Spleen (tissue), 11 donors: ENCODE measurements around the gene RBPJL. TPM values are rescaled to one million over a fixed set of nuclear protein-coding genes. Genes with fewer than 3 reads are reported as not detected.

Experiments
- DNase-seq: peaks from one replicate; pipeline ENCODE4 v3.0.0-alpha.2; 2020
- H3K27ac ChIP-seq, 8 donors: fragments of 200-600 bp; sonication (generic) in 7 of 8; 1 replicate in 4 of 8; 2 replicates in 4 of 8; pipeline versions ENCODE4 v1.5.0 to v1.8.0; 2016 to 2021; ENCODE audit warnings: inconsistent platforms in 4 of 8, mild to moderate bottlenecking in 4 of 8, moderate library complexity in 1 of 8
- H3K27me3 ChIP-seq, 7 donors: fragments of 200-600 bp; sonication (generic) in 6 of 7; replicated peaks in 1 of 7; 1 replicate in 4 of 7; 2 replicates in 3 of 7; pipeline versions ENCODE4 v1.5.0 to v1.8.0; 2016 to 2021; ENCODE audit warnings: inconsistent platforms in 3 of 7, mild to moderate bottlenecking in 1 of 7
- H3K36me3 ChIP-seq, 6 donors: fragments of 200-600 bp; sonication (generic) in 5 of 6; 1 replicate in 4 of 6; 2 replicates in 2 of 6; pipeline versions ENCODE4 v1.5.0 to v1.8.0; 2016 to 2021; ENCODE audit warnings: inconsistent platforms in 2 of 6
- H3K4me1 ChIP-seq, 6 donors: fragments of 200-600 bp; sonication (generic) in 5 of 6; 1 replicate in 3 of 6; 2 replicates in 3 of 6; pipeline versions ENCODE4 v1.5.0 to v1.8.0; 2016 to 2021; ENCODE audit warnings: inconsistent platforms in 3 of 6
- H3K4me3 ChIP-seq, 8 donors: fragments of 200-600 bp; sonication (generic) in 7 of 8; 1 replicate in 4 of 8; 2 replicates in 4 of 8; pipeline versions ENCODE4 v1.5.0 to v1.8.0; 2016 to 2021; ENCODE audit warnings: inconsistent platforms in 4 of 8, mild to moderate bottlenecking in 4 of 8, moderate library complexity in 2 of 8
- H3K9me3 ChIP-seq, 8 donors: fragments of 200-600 bp; sonication (generic) in 7 of 8; 1 replicate in 4 of 8; 2 replicates in 4 of 8; pipeline versions ENCODE4 v1.5.0 to v1.8.0; 2016 to 2021; ENCODE audit warnings: inconsistent platforms in 4 of 8
- POLR2A ChIP-seq, 3 donors: fragments of 450-650 bp; IDR thresholded peaks; one replicate each; pipeline ENCODE4 v1.5.1; 2017; ENCODE audit warnings: antibody characterized with exemption in 3 of 3, mild to moderate bottlenecking in 1 of 3
- POLR2AphosphoS5 ChIP-seq, 3 donors: sonication (generic); formaldehyde crosslinking; IDR thresholded peaks; one replicate each; pipeline ENCODE4 v1.5.1; 2017; ENCODE audit warnings: antibody characterized with exemption in 3 of 3
- WGBS, 5 donors: extraction: QIAGEN DNeasy Blood & Tissue Kit in 3 of 5; methylation state at CpG; one replicate each; pipeline versions ENCODE4 v1.1.5 to v1.1.7; 2013 to 2018; 5-methylcytosine and 5-hydroxymethylcytosine counted together
- intact Hi-C: fragments of 100-400 bp; cut with DNase I; formaldehyde crosslinking; loops from one replicate; pipeline ENCODE4 v1.15.0; 2023; ENCODE audit warnings: low total_unique reads
- polyA plus RNA-seq, 3 donors: library from polyadenylated mRNA; stranded (reverse); fragments of 200-250 nt; gene quantifications; one replicate each; pipeline ENCODE4 v1.2.1, GENCODE V29; 2013
- total RNA-seq, 7 donors: library from RNA; depleted of rRNA in 3 of 7; stranded (reverse); fragments of >200 nt in 3 of 7; fragmentation: NEBNext Ultra II Directional in 4 of 7; extraction: Animal tissue kit (Norgen Biotek cat#: 25700) in 4 of 7; gene quantifications; one replicate each; pipeline versions ENCODE4 v1.1.0 to v1.2.1, GENCODE V29; 2016 to 2021
- TF ChIP-seq, protein P1 (sequence below), 11 experiments: fragments of 200-600 bp in 7 of 11; fragments of 450-650 bp in 4 of 11; sonication (generic) in 4 of 11; IDR thresholded peaks in 8 of 11; conservative IDR thresholded peaks in 3 of 11; 1 replicate in 7 of 11; 2 replicates in 4 of 11; pipeline versions ENCODE4 v1.4.0 to v1.8.0; 2016 to 2021; ENCODE audit warnings: antibody characterized with exemption in 11 of 11, inconsistent platforms in 4 of 11, mild to moderate bottlenecking in 1 of 11
- donor health status: healthy with polysubstance abuse.
- donor health status: DM: no; HTN: no; CAD: no; lungs with moderate emphysema.
- donor health status: DM: no; HTN: no; CAD: no.
- donor health status: Bipolar disorder and iron deficiency.
- donor health status: healthy.
- donor health status: DM: no; HTN: no; CAD: no.
- donor health status: DM: yes; HTN: yes; CAD: no.

RBPJL gene
- total and polyA plus RNA-seq, 10 donors = 0.05 to 0.09 TPM; not detected in 8

DNA sequence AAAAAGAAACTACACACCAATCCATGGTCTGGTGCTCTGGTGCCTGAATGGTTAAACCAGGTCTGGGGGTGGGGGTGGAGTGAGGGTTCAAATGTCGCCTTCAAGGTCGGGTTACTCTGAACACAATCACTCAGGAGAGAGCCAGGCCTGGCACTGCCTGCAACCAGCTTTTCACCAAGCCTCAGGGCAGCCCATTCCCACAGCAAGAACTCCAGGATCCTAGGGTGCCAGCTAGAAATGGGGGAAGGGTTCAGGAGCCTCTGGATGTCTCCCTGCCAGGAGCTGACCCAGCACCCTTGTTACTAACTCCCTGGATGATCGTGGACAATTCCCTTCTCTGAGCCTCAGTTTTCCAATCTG lies 34.9 kb downstream of the RBPJL start:
- Histone ChIP-seq H3K9me3 (no peaks in the 10 kb centered on the region), H3K36me3 (peaks cover 0 to 6% (median 0%) of the 10 kb centered on the region in 6 donors), H3K4me1 (peaks cover 0 to 93% (median 26%) of the 10 kb centered on the region in 6 donors), H3K4me3 (peak overlapping the region in 1 of 8 donors; percentile 32), H3K27me3 (peaks cover 0 to 3% (median 0%) of the 10 kb centered on the region in 7 donors), H3K27ac (peak overlapping the region in 4 of 8 donors; percentile 21 to 55 (median 39))
- WGBS, 5 donors = 59 to 81% (median 73%) methylated on average over 3 of the region's 3 CpGs
- TF ChIP-seq POLR2AphosphoS5 (IDR thresholded peaks at IDR 0.05) (no peak), POLR2A (IDR thresholded peaks at IDR 0.05) (no peak)
- TF ChIP-seq, protein P1, sequence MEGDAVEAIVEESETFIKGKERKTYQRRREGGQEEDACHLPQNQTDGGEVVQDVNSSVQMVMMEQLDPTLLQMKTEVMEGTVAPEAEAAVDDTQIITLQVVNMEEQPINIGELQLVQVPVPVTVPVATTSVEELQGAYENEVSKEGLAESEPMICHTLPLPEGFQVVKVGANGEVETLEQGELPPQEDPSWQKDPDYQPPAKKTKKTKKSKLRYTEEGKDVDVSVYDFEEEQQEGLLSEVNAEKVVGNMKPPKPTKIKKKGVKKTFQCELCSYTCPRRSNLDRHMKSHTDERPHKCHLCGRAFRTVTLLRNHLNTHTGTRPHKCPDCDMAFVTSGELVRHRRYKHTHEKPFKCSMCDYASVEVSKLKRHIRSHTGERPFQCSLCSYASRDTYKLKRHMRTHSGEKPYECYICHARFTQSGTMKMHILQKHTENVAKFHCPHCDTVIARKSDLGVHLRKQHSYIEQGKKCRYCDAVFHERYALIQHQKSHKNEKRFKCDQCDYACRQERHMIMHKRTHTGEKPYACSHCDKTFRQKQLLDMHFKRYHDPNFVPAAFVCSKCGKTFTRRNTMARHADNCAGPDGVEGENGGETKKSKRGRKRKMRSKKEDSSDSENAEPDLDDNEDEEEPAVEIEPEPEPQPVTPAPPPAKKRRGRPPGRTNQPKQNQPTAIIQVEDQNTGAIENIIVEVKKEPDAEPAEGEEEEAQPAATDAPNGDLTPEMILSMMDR (IDR thresholded peaks at IDR 0.05 in 8 of 11, conservative IDR thresholded peaks at IDR 0.05 in 3 of 11) = no peak
- intact Hi-C loops = no loop called here
- no peak for DNase-seq

DNA sequence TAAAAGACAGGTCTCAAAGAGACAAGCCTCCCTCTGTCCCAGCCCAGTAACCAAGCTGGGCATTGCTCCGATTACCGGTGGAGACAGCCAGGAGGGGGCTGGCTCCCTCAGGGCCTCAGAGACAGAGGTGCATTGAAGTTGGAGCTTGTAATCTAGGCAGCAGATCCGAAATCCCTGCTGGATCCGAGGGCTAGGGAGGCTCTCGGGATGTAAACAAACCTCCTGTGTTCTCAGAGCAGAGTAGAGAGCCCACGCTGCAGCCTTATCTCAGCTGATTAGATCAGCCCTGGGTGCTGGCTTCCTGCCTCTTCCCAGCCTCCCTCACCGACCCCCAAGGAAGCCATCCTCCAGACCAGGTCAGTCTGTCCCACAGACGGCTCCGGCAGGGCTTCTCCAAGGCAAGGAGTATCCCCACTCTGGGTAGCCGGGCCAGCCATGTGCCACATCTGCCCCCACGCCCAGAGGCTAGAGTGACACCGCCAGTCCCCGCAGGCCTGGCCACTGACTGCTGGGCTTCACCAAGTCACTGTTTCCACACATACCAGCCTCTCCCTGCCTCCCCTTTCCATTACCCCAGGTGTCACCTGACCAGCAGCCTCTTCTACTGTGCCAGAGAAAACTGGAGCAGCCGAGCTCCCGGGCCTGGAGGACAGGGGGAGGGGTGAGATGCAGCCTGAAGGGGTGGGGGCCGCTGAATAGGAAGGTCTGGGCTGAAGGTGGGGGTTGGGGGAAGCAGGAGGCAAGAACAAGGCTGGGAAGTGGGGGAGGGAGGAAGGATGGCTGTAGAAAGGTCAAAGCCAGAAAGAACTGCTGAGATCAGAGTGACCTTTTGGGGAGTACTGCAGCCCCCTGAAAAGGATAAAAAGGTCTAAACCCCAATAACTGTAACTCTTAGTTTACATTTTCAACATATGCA lies 35.6 kb downstream of the RBPJL start:
- Histone ChIP-seq H3K4me1 (peaks cover 0 to 94% (median 29%) of the 10 kb centered on the region in 6 donors), H3K4me3 (peak overlapping the region in 1 of 8 donors; percentile 32)
- intact Hi-C loops = no loop called here

DNA sequence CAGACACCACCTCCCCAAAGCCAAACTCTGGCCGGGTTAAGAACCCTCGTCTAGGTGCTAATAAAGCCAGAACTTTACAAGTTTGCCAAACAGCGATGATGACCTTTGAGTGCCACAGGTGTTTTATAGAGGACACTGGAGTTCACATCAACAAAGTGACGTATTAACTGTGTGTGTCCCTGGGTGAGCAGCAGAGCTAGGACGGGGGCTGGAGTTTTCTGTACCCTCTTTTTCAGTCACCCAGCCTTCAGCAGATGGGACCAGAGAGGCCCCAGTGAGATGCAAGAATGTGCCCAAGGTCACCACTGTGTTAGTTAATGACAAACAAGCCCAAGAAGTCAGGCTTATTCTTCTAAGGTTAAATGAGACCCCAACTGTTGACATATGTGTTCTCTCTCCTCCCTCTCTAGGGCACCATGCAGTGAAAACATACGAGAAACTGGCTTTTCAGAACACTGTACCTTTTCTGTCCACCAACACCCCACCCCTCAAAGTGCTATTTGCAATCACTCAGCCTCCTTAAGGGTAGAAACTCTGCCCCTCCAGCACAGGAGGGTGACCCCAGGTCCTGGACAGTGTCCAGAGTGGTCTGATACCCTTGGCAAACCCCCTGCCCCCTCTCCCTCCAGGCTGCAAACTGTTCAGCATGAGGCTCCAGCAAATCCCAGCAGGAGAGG lies 36.4 kb downstream of the RBPJL start:
- peak overlapping the region in 1 of 8 donors; percentile 82 for H3K4me3 ChIP-seq
- peaks cover 0 to 94% (median 33%) of the 10 kb centered on the region in 6 donors for H3K4me1 ChIP-seq
- H3K36me3 ChIP-seq = peaks cover 0 to 6% (median 0%) of the 10 kb centered on the region in 6 donors
- intact Hi-C loops = no loop called here
- peak overlapping the region in 4 of 8 donors; percentile 21 to 86 (median 42) for H3K27ac ChIP-seq
- H3K27me3 ChIP-seq = peaks cover 0 to 14% (median 0%) of the 10 kb centered on the region in 7 donors
- TF ChIP-seq, protein P1 (IDR thresholded peaks at IDR 0.05 in 8 of 11, conservative IDR thresholded peaks at IDR 0.05 in 3 of 11) = no peak
- TF ChIP-seq POLR2A (IDR thresholded peaks at IDR 0.05) = no peak
- TF ChIP-seq POLR2AphosphoS5 (IDR thresholded peaks at IDR 0.05) = no peak
- DNase-seq = no peak
- no peaks in the 10 kb centered on the region for H3K9me3 ChIP-seq
- WGBS, 5 donors = 79 to 87% (median 85%) methylated on average over 6 of the region's 6 CpGs

More for the DNA sequence above, 35.6 kb downstream of the RBPJL start:
- Histone ChIP-seq H3K27me3 (peaks cover 0 to 7% (median 0%) of the 10 kb centered on the region in 7 donors), H3K36me3 (peaks cover 0 to 6% (median 0%) of the 10 kb centered on the region in 6 donors), H3K9me3 (no peaks in the 10 kb centered on the region), H3K27ac (peak overlapping the region in 4 of 8 donors; percentile 21 to 55 (median 39))
- TF ChIP-seq, protein P1 (IDR thresholded peaks at IDR 0.05 in 8 of 11, conservative IDR thresholded peaks at IDR 0.05 in 3 of 11) = no peak
- TF ChIP-seq POLR2A (IDR thresholded peaks at IDR 0.05) (no peak), POLR2AphosphoS5 (IDR thresholded peaks at IDR 0.05) (peak; percentile 18 to 52 (median 34))
- DNase-seq = no peak
- 66 to 74% (median 69%) methylated on average over 7 to 16 of the region's 16 CpGs for WGBS, 5 donors
